Measurements from ENCODE around the gene SLC6A17. TPM values are rescaled to one million over a fixed set of nuclear protein-coding genes. Genes with fewer than 3 reads are reported as not detected.

SLC6A17 gene
- total RNA-seq, 2 experiments from 2014 or later, result not detected

GRCh38 chr1:110120960-110121561, 29.2 kb upstream of the SLC6A17 start:
- CTCF ChIA-PET, result no interaction called here

GRCh38 chr1:110123224-110123623, 27.1 kb upstream of the SLC6A17 start:
- Mint-ChIP-seq H3K9me3 (peaks cover 7% of the 10 kb centered on the region), H3K36me3 (ENCODE audit: low read depth) (peaks cover 8% of the 10 kb centered on the region), H3K4me3 (no peak overlapping the region), H3K27me3 (peaks cover 14% of the 10 kb centered on the region), H3K4me1 (peaks cover 3% of the 10 kb centered on the region), H3K27ac (no peak overlapping the region)
- ChIA-PET CTCF (no interaction called here), POLR2A (no interaction called here)
- no peak for DNase-seq

More at GRCh38 chr1:110120960-110121561, 29.2 kb upstream of the SLC6A17 start:
- DNase-seq, result no peak
- Mint-ChIP-seq H3K27ac (no peak overlapping the region), H3K9me3 (peaks cover 7% of the 10 kb centered on the region), H3K36me3 (ENCODE audit: low read depth) (peaks cover 8% of the 10 kb centered on the region), H3K4me1 (peaks cover 3% of the 10 kb centered on the region), H3K4me3 (no peak overlapping the region), H3K27me3 (peaks cover 19% of the 10 kb centered on the region)
- POLR2A ChIA-PET, result no interaction called here

GRCh38 chr1:110125810-110126209, 24.5 kb upstream of the SLC6A17 start:
- Mint-ChIP-seq H3K4me1 (no peaks in the 10 kb centered on the region), H3K36me3 (ENCODE audit: low read depth) (peaks cover 3% of the 10 kb centered on the region), H3K27ac (no peak overlapping the region), H3K9me3 (no peaks in the 10 kb centered on the region), H3K27me3 (peaks cover 32% of the 10 kb centered on the region), H3K4me3 (no peak overlapping the region)
- ChIA-PET CTCF (no interaction called here), POLR2A (no interaction called here)
- DNase-seq, result no peak

GRCh38 chr1:110130113-110130591, 20.1 kb upstream of the SLC6A17 start:
- Mint-ChIP-seq H3K36me3 (ENCODE audit: low read depth) (no peaks in the 10 kb centered on the region), H3K4me3 (no peak overlapping the region), H3K27ac (no peak overlapping the region), H3K27me3 (peaks cover 39% of the 10 kb centered on the region), H3K4me1 (no peaks in the 10 kb centered on the region), H3K9me3 (no peaks in the 10 kb centered on the region)
- POLR2A ChIA-PET, result no interaction called here
- DNase-seq, result no peak
- CTCF ChIA-PET, result no interaction called here

- no peaks in the 10 kb centered on the region for H3K4me1 Mint-ChIP-seq
- no peak overlapping the region for H3K27ac Mint-ChIP-seq
- ChIA-PET POLR2A (no interaction called here), CTCF (no interaction called here)
- no peak for DNase-seq
- peaks cover 45% of the 10 kb centered on the region for H3K27me3 Mint-ChIP-seq
- no peaks in the 10 kb centered on the region for H3K9me3 Mint-ChIP-seq
- no peaks in the 10 kb centered on the region for H3K36me3 Mint-ChIP-seq (ENCODE audit: low read depth)
- no peak overlapping the region for H3K4me3 Mint-ChIP-seq
Observed at GRCh38 chr1:110130989-110131388, 19.3 kb upstream of the SLC6A17 start.

GRCh38 chr1:110132682-110133081, 17.6 kb upstream of the SLC6A17 start:
- peaks cover 9% of the 10 kb centered on the region for H3K4me1 Mint-ChIP-seq
- H3K27me3 Mint-ChIP-seq, result peaks cover 60% of the 10 kb centered on the region

GRCh38 chr1:110133436-110133835, 16.9 kb upstream of the SLC6A17 start:
- no peaks in the 10 kb centered on the region for H3K36me3 Mint-ChIP-seq (ENCODE audit: low read depth)
- peaks cover 9% of the 10 kb centered on the region for H3K4me1 Mint-ChIP-seq
- no peak for DNase-seq
- ChIA-PET CTCF (interaction anchor here (0.9 to 1.0 kb wide), 2 partner anchors 17 to 45 kb away, joined by 3 read pairs; no protein-coding TSS in a partner anchor), POLR2A (no interaction called here)
- no peak overlapping the region for H3K4me3 Mint-ChIP-seq
- H3K9me3 Mint-ChIP-seq, result no peaks in the 10 kb centered on the region
- no peak overlapping the region for H3K27ac Mint-ChIP-seq
- peaks cover 64% of the 10 kb centered on the region for H3K27me3 Mint-ChIP-seq

More at GRCh38 chr1:110132682-110133081, 17.6 kb upstream of the SLC6A17 start:
- no peaks in the 10 kb centered on the region for H3K9me3 Mint-ChIP-seq
- ChIA-PET POLR2A (no interaction called here), CTCF (no interaction called here)
- no peak overlapping the region for H3K27ac Mint-ChIP-seq
- H3K4me3 Mint-ChIP-seq, result no peak overlapping the region
- DNase-seq, result no peak
- H3K36me3 Mint-ChIP-seq (ENCODE audit: low read depth), result no peaks in the 10 kb centered on the region

- no peak overlapping the region for H3K27ac Mint-ChIP-seq
- no peak for DNase-seq
- peaks cover 9% of the 10 kb centered on the region for H3K4me1 Mint-ChIP-seq
- H3K4me3 Mint-ChIP-seq, result no peak overlapping the region
- ChIA-PET CTCF (interaction anchor here (0.9 to 1.0 kb wide), 2 partner anchors 17 to 46 kb away, joined by 3 read pairs; no protein-coding TSS in a partner anchor), POLR2A (no interaction called here)
- H3K9me3 Mint-ChIP-seq, result no peaks in the 10 kb centered on the region
- H3K27me3 Mint-ChIP-seq, result peaks cover 66% of the 10 kb centered on the region
- no peaks in the 10 kb centered on the region for H3K36me3 Mint-ChIP-seq (ENCODE audit: low read depth)
Observed at GRCh38 chr1:110134050-110134595, 16.2 kb upstream of the SLC6A17 start.

GRCh38 chr1:110135246-110135645, 15.0 kb upstream of the SLC6A17 start:
- Mint-ChIP-seq H3K36me3 (ENCODE audit: low read depth) (no peaks in the 10 kb centered on the region), H3K27ac (no peak overlapping the region), H3K9me3 (no peaks in the 10 kb centered on the region), H3K27me3 (peaks cover 63% of the 10 kb centered on the region), H3K4me1 (peaks cover 9% of the 10 kb centered on the region), H3K4me3 (no peak overlapping the region)
- POLR2A ChIA-PET, result no interaction called here
- no peak for DNase-seq
- CTCF ChIA-PET, result no interaction called here

GRCh38 chr1:110135666-110136065, 14.6 kb upstream of the SLC6A17 start:
- ChIA-PET POLR2A (no interaction called here), CTCF (no interaction called here)
- Mint-ChIP-seq H3K4me1 (peaks cover 9% of the 10 kb centered on the region), H3K36me3 (ENCODE audit: low read depth) (no peaks in the 10 kb centered on the region), H3K27me3 (peaks cover 61% of the 10 kb centered on the region), H3K9me3 (no peaks in the 10 kb centered on the region), H3K4me3 (no peak overlapping the region), H3K27ac (no peak overlapping the region)
- DNase-seq, result no peak

- POLR2A ChIA-PET, result no interaction called here
Observed at GRCh38 chr1:110136911-110137310, 13.4 kb upstream of the SLC6A17 start.

GRCh38 chr1:110138956-110139355, 11.3 kb upstream of the SLC6A17 start:
- Mint-ChIP-seq H3K27ac (no peak overlapping the region), H3K27me3 (peaks cover 56% of the 10 kb centered on the region), H3K4me3 (no peak overlapping the region), H3K4me1 (peaks cover 9% of the 10 kb centered on the region), H3K9me3 (no peaks in the 10 kb centered on the region), H3K36me3 (ENCODE audit: low read depth) (no peaks in the 10 kb centered on the region)
- ChIA-PET POLR2A (no interaction called here), CTCF (interaction anchor here (1.4 kb wide), 1 partner anchor 85 kb away, joined by 3 read pairs; no protein-coding TSS in a partner anchor)
- no peak for DNase-seq

More at GRCh38 chr1:110136911-110137310, 13.4 kb upstream of the SLC6A17 start:
- CTCF ChIA-PET, result no interaction called here
- DNase-seq, result peak; percentile 39
- H3K4me3 Mint-ChIP-seq, result no peak overlapping the region
- H3K4me1 Mint-ChIP-seq, result peaks cover 9% of the 10 kb centered on the region
- no peaks in the 10 kb centered on the region for H3K9me3 Mint-ChIP-seq
- H3K27me3 Mint-ChIP-seq, result peaks cover 54% of the 10 kb centered on the region
- H3K27ac Mint-ChIP-seq, result no peak overlapping the region
- H3K36me3 Mint-ChIP-seq (ENCODE audit: low read depth), result no peaks in the 10 kb centered on the region

GRCh38 chr1:110144366-110144765, 5.9 kb upstream of the SLC6A17 start:
- no peak for DNase-seq
- H3K27ac Mint-ChIP-seq, result no peak overlapping the region
- ChIA-PET CTCF (interaction anchor here (1.2 to 1.8 kb wide), 2 partner anchors 57 to 84 kb away, joined by 3 to 5 read pairs; no protein-coding TSS in a partner anchor), POLR2A (no interaction called here)
- no peaks in the 10 kb centered on the region for H3K4me1 Mint-ChIP-seq
- H3K4me3 Mint-ChIP-seq, result no peak overlapping the region
- H3K9me3 Mint-ChIP-seq, result no peaks in the 10 kb centered on the region
- H3K36me3 Mint-ChIP-seq (ENCODE audit: low read depth), result no peaks in the 10 kb centered on the region
- peaks cover 17% of the 10 kb centered on the region for H3K27me3 Mint-ChIP-seq

GRCh38 chr1:110148961-110149360, 1.3 kb upstream of the SLC6A17 start:
- Mint-ChIP-seq H3K9me3 (no peaks in the 10 kb centered on the region), H3K4me1 (peaks cover 2% of the 10 kb centered on the region), H3K4me3 (no peak overlapping the region), H3K27me3 (peaks cover 23% of the 10 kb centered on the region), H3K36me3 (ENCODE audit: low read depth) (no peaks in the 10 kb centered on the region), H3K27ac (no peak overlapping the region)
- CTCF ChIA-PET, result no interaction called here
- no peak for DNase-seq
- POLR2A ChIA-PET, result no interaction called here
